Esophagus squamous epithelium (tissue), 5 donors: Measurements from ENCODE around the gene OR8G1. TPM values are rescaled to one million over a fixed set of nuclear protein-coding genes. Genes with fewer than 3 reads are reported as not detected.

ENCODE experiments used
- DNase-seq: peaks from one replicate; lab custom pipeline; 2025; lab: John Stamatoyannopoulos, UW
- H3K27ac ChIP-seq, 4 donors: fragments of 200-600 bp; sonication (generic); one replicate each; pipeline ENCODE4 v1.5.1; 2016 to 2019; ENCODE audit warnings: mild to moderate bottlenecking in 1 of 4
- H3K27me3 ChIP-seq, 4 donors: fragments of 200-600 bp; sonication (generic); 1 replicate in 3 of 4; 2 replicates in 1 of 4; pipeline versions ENCODE4 v1.5.1 to v1.6.0; 2017 to 2021; ENCODE audit warnings: antibody characterized with exemption in 1 of 4
- H3K36me3 ChIP-seq, 3 donors: fragments of 200-600 bp; sonication (generic); one replicate each; pipeline ENCODE4 v1.5.1; 2016 to 2019
- H3K4me1 ChIP-seq, 3 donors: fragments of 200-600 bp; sonication (generic); one replicate each; pipeline ENCODE4 v1.5.1; 2017 to 2019
- H3K4me3 ChIP-seq, 4 donors: fragments of 200-600 bp; sonication (generic); 1 replicate in 3 of 4; 2 replicates in 1 of 4; pipeline ENCODE4 v1.5.1; 2016 to 2019; ENCODE audit warnings: mild to moderate bottlenecking in 2 of 4, moderate library complexity in 1 of 4
- H3K9me3 ChIP-seq, 3 donors: fragments of 200-600 bp; sonication (generic); one replicate each; pipeline ENCODE4 v1.5.1; 2016 to 2019
- POLR2A ChIP-seq, 4 donors: fragments of 450-650 bp; IDR thresholded peaks; one replicate each; pipeline ENCODE4 v1.6.1; 2017; ENCODE audit warnings: antibody characterized with exemption in 4 of 4, mild to moderate bottlenecking in 4 of 4, moderate library complexity in 3 of 4
- WGBS, 2 donors: methylation state at CpG; one replicate each; pipeline ENCODE4 v1.1.5; 2018; 5-methylcytosine and 5-hydroxymethylcytosine counted together
- intact Hi-C: fragments of 100-400 bp; cut with DNase I; formaldehyde crosslinking; loops from one replicate; pipeline ENCODE4 v1.15.0; 2022
- total RNA-seq, 4 donors: library from RNA; depleted of rRNA; stranded (reverse); fragments of >200 nt; gene quantifications; one replicate each; pipeline ENCODE4 v1.1.0, GENCODE V29; 2016
- TF ChIP-seq, protein P1 (sequence below), 6 experiments: fragments of 450-650 bp in 4 of 6; fragments of 200-600 bp in 2 of 6; sonication (generic) in 2 of 6; IDR thresholded peaks; one replicate each; pipeline ENCODE4 v1.5.1; 2016 to 2019; ENCODE audit warnings: antibody characterized with exemption in 6 of 6, mild to moderate bottlenecking in 4 of 6, moderate library complexity in 4 of 6
- donor health status: DM: yes; HTN: yes; CAD: no.

OR8G1 gene
- total RNA-seq, 4 donors from 2014 or later, result not detected

DNA sequence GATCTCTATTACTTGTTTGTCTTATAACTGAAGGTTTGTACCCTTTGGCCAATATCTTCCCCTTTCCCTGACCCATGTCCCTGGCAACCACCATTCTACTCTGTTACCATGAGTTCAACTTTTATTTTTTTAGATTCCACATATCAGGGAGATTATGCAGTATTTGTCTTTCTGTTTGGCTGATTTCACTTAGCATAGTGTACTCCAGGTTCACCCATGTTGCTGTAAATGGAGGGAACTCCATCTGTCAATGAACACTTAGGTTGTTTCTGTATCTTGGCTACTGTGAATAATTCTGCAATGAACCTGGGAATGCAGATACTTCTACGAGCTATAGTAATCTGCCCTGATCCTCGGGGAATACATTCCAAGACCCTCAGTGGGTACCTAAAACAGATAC is 42.9 kb upstream of the OR8G1 start:
- Histone ChIP-seq H3K4me1 (no peaks in the 10 kb centered on the region), H3K36me3 (no peaks in the 10 kb centered on the region), H3K4me3 (no peak overlapping the region), H3K27me3 (no peaks in the 10 kb centered on the region), H3K27ac (no peak overlapping the region), H3K9me3 (no peaks in the 10 kb centered on the region)
- 69 to 84% methylated on average over 2 of the region's 2 CpGs for WGBS, 2 donors
- DNase-seq, result no peak
- TF ChIP-seq POLR2A (IDR thresholded peaks at IDR 0.05), result no peak
- TF ChIP-seq, protein P1, sequence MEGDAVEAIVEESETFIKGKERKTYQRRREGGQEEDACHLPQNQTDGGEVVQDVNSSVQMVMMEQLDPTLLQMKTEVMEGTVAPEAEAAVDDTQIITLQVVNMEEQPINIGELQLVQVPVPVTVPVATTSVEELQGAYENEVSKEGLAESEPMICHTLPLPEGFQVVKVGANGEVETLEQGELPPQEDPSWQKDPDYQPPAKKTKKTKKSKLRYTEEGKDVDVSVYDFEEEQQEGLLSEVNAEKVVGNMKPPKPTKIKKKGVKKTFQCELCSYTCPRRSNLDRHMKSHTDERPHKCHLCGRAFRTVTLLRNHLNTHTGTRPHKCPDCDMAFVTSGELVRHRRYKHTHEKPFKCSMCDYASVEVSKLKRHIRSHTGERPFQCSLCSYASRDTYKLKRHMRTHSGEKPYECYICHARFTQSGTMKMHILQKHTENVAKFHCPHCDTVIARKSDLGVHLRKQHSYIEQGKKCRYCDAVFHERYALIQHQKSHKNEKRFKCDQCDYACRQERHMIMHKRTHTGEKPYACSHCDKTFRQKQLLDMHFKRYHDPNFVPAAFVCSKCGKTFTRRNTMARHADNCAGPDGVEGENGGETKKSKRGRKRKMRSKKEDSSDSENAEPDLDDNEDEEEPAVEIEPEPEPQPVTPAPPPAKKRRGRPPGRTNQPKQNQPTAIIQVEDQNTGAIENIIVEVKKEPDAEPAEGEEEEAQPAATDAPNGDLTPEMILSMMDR (IDR thresholded peaks at IDR 0.05), result no peak
- intact Hi-C loops, result no loop called here

DNA sequence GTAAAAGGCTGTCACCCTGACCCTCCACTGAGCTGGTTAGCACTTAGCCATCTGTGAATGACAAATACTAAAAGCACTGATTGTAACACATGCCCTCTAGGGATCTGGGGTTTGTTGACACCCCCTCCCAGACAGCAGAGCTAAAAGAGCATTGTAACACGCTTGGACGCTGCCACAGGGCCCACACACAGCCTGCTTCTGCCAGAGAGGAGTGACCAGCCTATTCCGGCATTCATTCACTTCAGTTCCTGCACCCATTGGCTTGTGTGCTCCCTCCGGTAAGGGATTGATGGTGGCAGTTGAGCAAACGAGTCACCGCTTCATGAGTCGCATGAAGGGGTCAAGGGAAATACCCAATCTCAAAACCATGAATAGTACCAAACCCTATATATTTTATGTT is 42.0 kb upstream of the OR8G1 start:
- no peak overlapping the region for H3K4me3 ChIP-seq
- no peak overlapping the region for H3K27ac ChIP-seq
- WGBS, 2 donors, result 70 to 86% methylated on average over 4 to 5 of the region's 7 CpGs
- H3K36me3 ChIP-seq, result no peaks in the 10 kb centered on the region
- H3K9me3 ChIP-seq, result no peaks in the 10 kb centered on the region
- no peaks in the 10 kb centered on the region for H3K27me3 ChIP-seq
- no peak for DNase-seq
- no peaks in the 10 kb centered on the region for H3K4me1 ChIP-seq
- intact Hi-C loops, result no loop called here
- TF ChIP-seq, protein P1 (IDR thresholded peaks at IDR 0.05), result no peak
- TF ChIP-seq POLR2A (IDR thresholded peaks at IDR 0.05), result no peak

- intact Hi-C loops, result no loop called here
- Histone ChIP-seq H3K27ac (no peak overlapping the region), H3K4me1 (no peaks in the 10 kb centered on the region), H3K9me3 (no peaks in the 10 kb centered on the region), H3K36me3 (no peaks in the 10 kb centered on the region), H3K27me3 (no peaks in the 10 kb centered on the region), H3K4me3 (no peak overlapping the region)
- 33 to 42% methylated on average over 1 of the region's 1 CpG for WGBS, 2 donors
- TF ChIP-seq POLR2A (IDR thresholded peaks at IDR 0.05), result no peak
- TF ChIP-seq, protein P1 (IDR thresholded peaks at IDR 0.05), result no peak
- no peak for DNase-seq
Measured at GRCh38 chr11:124199702-124200101, 41.2 kb upstream of the OR8G1 start.

DNA sequence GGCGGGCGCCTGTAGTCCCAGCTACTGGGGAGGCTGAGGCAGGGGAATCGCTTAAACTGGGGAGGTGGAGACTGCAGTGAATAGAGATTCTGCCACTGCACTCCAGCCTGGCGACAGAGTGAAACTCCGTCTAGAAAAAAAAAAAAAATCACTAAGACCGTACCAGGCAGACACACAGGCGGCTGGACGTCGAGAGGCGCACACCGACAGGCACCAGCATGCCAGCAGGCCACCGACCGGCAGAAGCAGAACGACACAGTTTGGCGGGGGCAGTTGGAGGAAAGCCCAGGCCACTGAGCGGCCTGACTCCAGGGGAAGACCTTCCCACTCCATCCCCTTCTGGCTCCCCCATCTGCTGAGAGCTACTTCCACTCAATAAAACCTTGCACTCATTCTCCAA is 40.2 kb upstream of the OR8G1 start:
- no peaks in the 10 kb centered on the region for H3K4me1 ChIP-seq
- intact Hi-C loops, result no loop called here
- H3K9me3 ChIP-seq, result no peaks in the 10 kb centered on the region
- H3K27me3 ChIP-seq, result no peaks in the 10 kb centered on the region
- no peaks in the 10 kb centered on the region for H3K36me3 ChIP-seq
- H3K27ac ChIP-seq, result no peak overlapping the region
- 93 to 95% methylated on average over 12 to 16 of the region's 16 CpGs for WGBS, 2 donors
- no peak for DNase-seq
- no peak overlapping the region for H3K4me3 ChIP-seq
- TF ChIP-seq, protein P1 (IDR thresholded peaks at IDR 0.05), result no peak
- TF ChIP-seq POLR2A (IDR thresholded peaks at IDR 0.05), result no peak

- H3K9me3 ChIP-seq, result no peaks in the 10 kb centered on the region
- H3K36me3 ChIP-seq, result no peaks in the 10 kb centered on the region
- intact Hi-C loops, result no loop called here
- H3K27ac ChIP-seq, result no peak overlapping the region
- DNase-seq, result no peak
- H3K4me1 ChIP-seq, result no peaks in the 10 kb centered on the region
- TF ChIP-seq, protein P1 (IDR thresholded peaks at IDR 0.05), result no peak
- no peak for TF ChIP-seq POLR2A (IDR thresholded peaks at IDR 0.05)
- 31 to 43% methylated on average over 3 of the region's 3 CpGs for WGBS, 2 donors
- no peaks in the 10 kb centered on the region for H3K27me3 ChIP-seq
- H3K4me3 ChIP-seq, result no peak overlapping the region
Measured at GRCh38 chr11:124202951-124203350, 37.9 kb upstream of the OR8G1 start.
